Activated CD8-positive, alpha-beta T cell treated with anti-CD3 and anti-CD28 coated beads for 36 hours (primary cell): ENCODE data around the gene HSPA12B. TPM values are rescaled to one million over a fixed set of nuclear protein-coding genes. Genes with fewer than 3 reads are reported as not detected.

Experiments used
- ATAC-seq: fragments of 200-7000 bp; cut with Tn5 transposase; one replicate; pipeline ENCODE4 v1.10.0; 2021; ENCODE audit warnings: mild to moderate bottlenecking, moderate library complexity
- CTCF ChIA-PET: fragments of 350-600 bp; sonication (Branson Sonifier 250); formaldehyde crosslinking; loops from one replicate; lab custom pipeline; 2021; ENCODE audit warnings: antibody characterized with exemption; lab: Charles Lee
- POLR2A ChIA-PET: fragments of 350-600 bp; sonication (Branson Sonifier 250); formaldehyde crosslinking; loops from one replicate; lab custom pipeline; 2021; ENCODE audit warnings: antibody characterized with exemption; lab: Charles Lee
- DNase-seq: peaks from one replicate; pipeline ENCODE4 v3.0.0-alpha.2; 2020
- H3K27ac Mint-ChIP-seq: one replicate; pipeline ENCODE4 v1.8.0; 2021; ENCODE audit warnings: mild to moderate bottlenecking, mixed read lengths
- H3K27me3 Mint-ChIP-seq: one replicate; pipeline ENCODE4 v1.8.0; 2021; ENCODE audit warnings: mixed read lengths
- H3K36me3 Mint-ChIP-seq: one replicate; pipeline ENCODE4 v1.8.0; 2021; ENCODE audit warnings: low read depth, mixed read lengths
- H3K4me1 Mint-ChIP-seq: one replicate; pipeline ENCODE4 v1.8.0; 2021; ENCODE audit warnings: low read depth, mixed read lengths
- H3K4me3 Mint-ChIP-seq: one replicate; pipeline ENCODE4 v1.8.0; 2021; ENCODE audit warnings: mild to moderate bottlenecking, moderate library complexity, mixed read lengths
- H3K9me3 Mint-ChIP-seq: one replicate; pipeline ENCODE4 v1.8.0; 2021; ENCODE audit warnings: mixed read lengths
- intact Hi-C: fragments of 100-400 bp; cut with micrococcal nuclease; formaldehyde crosslinking; loops from one replicate; pipeline ENCODE4 v1.10.0; 2022
- total RNA-seq, 2 experiments: library from RNA; stranded (reverse); gene quantifications; one replicate each; pipeline ENCODE4 v1.2.3, GENCODE V29; 2021
- TF ChIP-seq, protein P1 (sequence below): fragments of 200-600 bp; IDR thresholded peaks from one replicate; pipeline ENCODE4 v1.8.0; 2022; ENCODE audit warnings: antibody characterized with exemption, mild to moderate bottlenecking

The HSPA12B gene
- total RNA-seq, 2 experiments from 2014 or later: not detected

DNA sequence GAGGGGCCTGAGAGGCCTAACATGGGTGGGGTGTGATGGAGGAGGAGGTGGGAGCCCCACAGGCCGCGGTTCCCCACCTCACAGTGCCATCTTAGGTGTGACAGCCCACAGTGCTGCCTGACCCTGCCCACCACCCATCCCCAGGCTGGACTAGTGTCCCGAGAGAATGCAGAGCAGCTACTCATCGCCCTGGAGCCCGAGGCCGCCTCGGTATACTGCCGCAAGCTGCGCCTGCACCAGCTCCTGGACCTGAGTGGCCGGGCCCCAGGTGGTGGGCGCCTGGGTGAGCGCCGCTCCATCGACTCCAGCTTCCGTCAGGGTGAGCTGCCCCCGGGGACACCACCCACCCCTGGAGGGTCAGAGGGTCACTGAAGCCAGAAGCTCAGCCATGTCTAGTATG lies 15.6 kb downstream of the HSPA12B start:
- Mint-ChIP-seq H3K27ac (no peak overlapping the region), H3K9me3 (no peaks in the 10 kb centered on the region), H3K27me3 (peaks cover 4% of the 10 kb centered on the region), H3K36me3 (peaks cover 3% of the 10 kb centered on the region), H3K4me1 (peaks cover 13% of the 10 kb centered on the region), H3K4me3 (no peak overlapping the region)
- TF ChIP-seq, protein P1, sequence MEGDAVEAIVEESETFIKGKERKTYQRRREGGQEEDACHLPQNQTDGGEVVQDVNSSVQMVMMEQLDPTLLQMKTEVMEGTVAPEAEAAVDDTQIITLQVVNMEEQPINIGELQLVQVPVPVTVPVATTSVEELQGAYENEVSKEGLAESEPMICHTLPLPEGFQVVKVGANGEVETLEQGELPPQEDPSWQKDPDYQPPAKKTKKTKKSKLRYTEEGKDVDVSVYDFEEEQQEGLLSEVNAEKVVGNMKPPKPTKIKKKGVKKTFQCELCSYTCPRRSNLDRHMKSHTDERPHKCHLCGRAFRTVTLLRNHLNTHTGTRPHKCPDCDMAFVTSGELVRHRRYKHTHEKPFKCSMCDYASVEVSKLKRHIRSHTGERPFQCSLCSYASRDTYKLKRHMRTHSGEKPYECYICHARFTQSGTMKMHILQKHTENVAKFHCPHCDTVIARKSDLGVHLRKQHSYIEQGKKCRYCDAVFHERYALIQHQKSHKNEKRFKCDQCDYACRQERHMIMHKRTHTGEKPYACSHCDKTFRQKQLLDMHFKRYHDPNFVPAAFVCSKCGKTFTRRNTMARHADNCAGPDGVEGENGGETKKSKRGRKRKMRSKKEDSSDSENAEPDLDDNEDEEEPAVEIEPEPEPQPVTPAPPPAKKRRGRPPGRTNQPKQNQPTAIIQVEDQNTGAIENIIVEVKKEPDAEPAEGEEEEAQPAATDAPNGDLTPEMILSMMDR: no peak
- DNase-seq (no peak), ATAC-seq (no peak)
- intact Hi-C loops: no loop called here
- ChIA-PET POLR2A (interaction anchor here (0.6 to 1.4 kb wide), 3 partner anchors 10 to 69 kb away, joined by 3 to 5 read pairs (median 4); partner anchors contain the start of gene ADISSP), CTCF (interaction anchor here (1.5 to 2.2 kb wide), 2 partner anchors 17 to 21 kb away, joined by 3 to 4 read pairs; no protein-coding TSS in a partner anchor)

DNA sequence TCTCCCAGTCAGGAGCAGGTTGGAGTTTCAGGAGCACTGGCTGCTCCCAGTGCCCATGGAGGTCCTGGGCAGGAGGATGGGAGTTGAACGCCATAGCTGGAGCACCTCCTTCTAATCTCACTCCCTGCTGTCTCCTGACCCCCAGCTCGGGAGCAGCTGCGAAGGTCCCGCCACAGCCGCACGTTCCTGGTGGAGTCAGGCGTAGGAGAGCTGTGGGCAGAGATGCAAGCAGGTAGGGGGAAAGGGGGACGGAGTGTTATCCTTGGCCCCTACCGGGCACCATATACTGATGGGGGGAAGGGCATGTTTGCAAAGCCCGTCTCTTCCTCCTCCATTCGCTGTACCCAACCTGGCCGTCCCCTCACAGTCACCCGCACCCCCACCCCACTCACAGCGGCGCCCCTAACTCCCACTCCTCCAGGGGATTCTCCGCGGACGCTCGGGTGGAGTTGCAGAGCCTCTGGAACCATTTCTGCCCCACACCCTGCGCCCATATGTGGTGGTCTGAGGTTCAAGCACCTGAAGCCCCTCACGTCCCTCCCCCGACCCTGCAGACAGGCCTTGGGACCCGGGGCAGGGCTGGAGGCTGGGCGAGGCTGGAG lies 16.7 kb downstream of the HSPA12B start:
- Mint-ChIP-seq H3K27me3 (peaks cover 4% of the 10 kb centered on the region), H3K9me3 (no peaks in the 10 kb centered on the region), H3K36me3 (peaks cover 3% of the 10 kb centered on the region), H3K4me1 (peaks cover 15% of the 10 kb centered on the region), H3K4me3 (no peak overlapping the region), H3K27ac (no peak overlapping the region)
- CTCF ChIA-PET: interaction anchor here (0.7 to 2.2 kb wide), 7 partner anchors 9 to 208 kb away, joined by 3 to 7 read pairs (median 3); no protein-coding TSS in a partner anchor
- POLR2A ChIA-PET: no interaction called here
- no peak for DNase-seq
- intact Hi-C loops: no loop called here
- TF ChIP-seq, protein P1: no peak
- ATAC-seq: no peak

DNA sequence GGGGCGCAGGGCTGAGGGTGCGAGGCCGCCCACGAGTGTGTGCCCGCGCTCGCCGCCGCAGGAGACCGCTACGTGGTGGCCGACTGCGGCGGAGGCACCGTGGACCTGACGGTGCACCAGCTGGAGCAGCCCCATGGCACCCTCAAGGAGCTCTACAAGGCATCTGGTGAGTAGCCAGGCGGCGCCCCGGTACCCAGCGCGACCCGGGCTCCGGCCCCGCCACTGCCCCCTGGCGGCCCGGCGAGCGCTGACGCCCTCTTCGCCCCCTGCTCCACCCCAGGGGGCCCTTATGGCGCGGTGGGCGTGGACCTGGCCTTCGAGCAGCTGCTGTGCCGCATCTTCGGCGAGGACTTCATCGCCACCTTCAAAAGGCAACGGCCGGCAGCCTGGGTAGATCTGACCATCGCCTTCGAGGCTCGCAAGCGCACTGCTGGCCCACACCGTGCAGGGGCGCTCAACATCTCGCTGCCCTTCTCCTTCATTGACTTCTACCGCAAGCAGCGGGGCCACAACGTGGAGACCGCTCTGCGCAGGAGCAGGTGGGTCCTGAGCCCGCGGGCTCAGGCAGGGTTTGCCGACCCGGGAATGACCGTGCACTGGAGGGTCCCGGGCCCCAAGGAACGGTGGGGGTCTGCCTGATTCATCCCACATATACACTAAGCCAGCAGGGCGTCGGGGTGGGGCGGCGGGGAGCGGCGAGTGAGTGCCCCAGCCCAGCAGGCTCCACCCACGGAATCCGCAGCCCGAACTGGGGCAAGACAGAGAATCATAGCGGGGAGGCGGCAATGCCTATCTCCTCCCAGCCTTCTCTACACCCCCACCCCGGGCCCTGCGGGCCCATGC lies 17.4 kb downstream of the HSPA12B start:
- intact Hi-C loops: no loop called here
- Mint-ChIP-seq H3K4me3 (no peak overlapping the region), H3K4me1 (peaks cover 12% of the 10 kb centered on the region), H3K27ac (no peak overlapping the region), H3K9me3 (no peaks in the 10 kb centered on the region), H3K36me3 (peaks cover 3% of the 10 kb centered on the region), H3K27me3 (peaks cover under 1% of the 10 kb centered on the region)
- TF ChIP-seq, protein P1: peak; percentile 70
- CTCF ChIA-PET: interaction anchor here (0.6 to 2.5 kb wide), 12 partner anchors 10 to 231 kb away, joined by 3 to 8 read pairs (median 3); no protein-coding TSS in a partner anchor
- ATAC-seq (peak; percentile 31), DNase-seq (peak; percentile 41)
- POLR2A ChIA-PET: interaction anchor here (2.1 kb wide), 1 partner anchor 18 kb away, joined by 6 read pairs; the partner anchor contains the start of gene ADISSP

DNA sequence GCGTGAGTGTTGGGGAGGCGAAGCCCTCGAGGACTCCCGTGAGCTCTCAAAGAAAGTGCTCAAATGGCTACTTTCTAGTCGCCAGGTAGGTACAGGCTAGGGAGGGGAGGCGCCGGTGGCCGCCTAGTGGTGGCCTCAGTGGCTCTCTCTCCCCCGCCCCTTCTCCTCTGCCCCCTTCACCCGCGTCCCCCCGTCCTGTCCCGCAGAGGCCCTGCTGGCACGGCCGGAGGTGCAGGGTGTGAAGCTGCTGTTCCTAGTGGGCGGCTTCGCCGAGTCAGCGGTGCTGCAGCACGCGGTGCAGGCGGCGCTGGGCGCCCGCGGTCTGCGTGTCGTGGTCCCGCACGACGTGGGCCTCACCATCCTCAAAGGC lies 18.8 kb downstream of the HSPA12B start:
- Mint-ChIP-seq H3K4me3 (no peak overlapping the region), H3K4me1 (peaks cover 8% of the 10 kb centered on the region), H3K9me3 (no peaks in the 10 kb centered on the region), H3K36me3 (peaks cover 3% of the 10 kb centered on the region), H3K27ac (no peak overlapping the region), H3K27me3 (no peaks in the 10 kb centered on the region)
- ChIA-PET POLR2A (interaction anchor here (0.6 to 2.1 kb wide), 3 partner anchors 13 to 45 kb away, joined by 3 to 6 read pairs (median 3); partner anchors contain the start of genes ADISSP and CDC25B), CTCF (interaction anchor here (0.9 to 2.5 kb wide), 9 partner anchors 10 to 334 kb away, joined by 3 to 8 read pairs (median 4); no protein-coding TSS in a partner anchor)
- TF ChIP-seq, protein P1: no peak
- ATAC-seq: no peak
- no peak for DNase-seq
- intact Hi-C loops: no loop called here
